KG1 (cell line): ENCODE measurements around the gene RAI2.

Experiments
- DNase-seq: peaks from one replicate; lab custom pipeline; 2025; lab: John Stamatoyannopoulos, UW

RAI2 gene

DNA sequence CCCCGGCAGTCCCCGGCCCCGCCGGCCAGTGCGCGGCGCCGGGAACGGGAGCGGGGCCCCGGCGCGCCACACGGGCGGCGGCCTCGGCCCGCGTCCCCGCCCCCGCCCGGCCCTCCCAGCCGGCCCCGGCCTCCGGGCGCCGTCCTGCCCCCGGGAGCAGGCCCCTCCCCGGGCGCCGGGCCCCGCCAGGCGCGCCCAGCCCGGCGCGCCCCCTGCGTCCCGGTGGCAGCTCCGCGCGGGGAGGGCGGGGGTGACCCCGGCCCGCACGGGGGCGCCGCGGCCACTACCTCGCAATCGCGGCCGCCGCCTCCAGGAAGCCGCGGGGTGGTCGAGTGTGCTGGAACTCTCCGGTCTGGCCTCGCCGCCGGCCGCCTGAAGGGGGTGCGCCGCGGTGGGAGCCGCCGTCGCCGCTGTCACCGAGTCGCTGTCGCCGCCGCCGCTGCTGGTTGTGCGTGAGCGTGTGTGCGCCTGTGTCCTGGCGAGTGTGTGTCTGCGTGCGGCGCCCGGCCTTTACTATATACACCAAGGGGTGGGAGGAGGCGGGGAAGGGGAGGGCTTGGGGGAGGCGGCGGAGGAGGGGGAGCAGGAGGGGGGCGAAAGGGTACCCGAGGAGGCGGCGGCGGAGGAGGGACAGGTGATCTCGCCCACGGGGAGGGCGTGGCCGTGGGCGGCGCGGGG is at the start of gene RAI2:
TSS of gene RAI2 (minus strand) at position 488 of the 678 bp plus-strand sequence. CDS start 59,288 bp downstream, outside the sequence.
- no peak for DNase-seq

DNA sequence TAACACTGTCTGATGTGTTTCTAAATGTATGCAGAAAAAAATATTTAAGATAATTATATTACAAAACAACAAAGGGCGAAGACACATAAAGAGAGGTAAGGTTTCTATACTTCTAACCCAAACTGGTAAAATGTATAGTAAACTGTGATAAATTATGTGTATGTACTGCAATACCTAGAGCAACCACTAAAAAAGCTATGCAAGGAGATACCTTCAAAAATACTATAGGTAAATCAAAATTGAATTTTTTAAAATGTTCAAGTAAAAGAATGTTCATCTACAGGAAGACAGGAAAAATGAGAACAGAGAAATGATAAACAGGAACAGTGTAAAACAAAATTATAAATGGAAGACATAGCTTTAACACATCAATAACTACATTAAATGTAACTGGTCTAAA is 27.3 kb upstream of the RAI2 start:
- no peak for DNase-seq

DNA sequence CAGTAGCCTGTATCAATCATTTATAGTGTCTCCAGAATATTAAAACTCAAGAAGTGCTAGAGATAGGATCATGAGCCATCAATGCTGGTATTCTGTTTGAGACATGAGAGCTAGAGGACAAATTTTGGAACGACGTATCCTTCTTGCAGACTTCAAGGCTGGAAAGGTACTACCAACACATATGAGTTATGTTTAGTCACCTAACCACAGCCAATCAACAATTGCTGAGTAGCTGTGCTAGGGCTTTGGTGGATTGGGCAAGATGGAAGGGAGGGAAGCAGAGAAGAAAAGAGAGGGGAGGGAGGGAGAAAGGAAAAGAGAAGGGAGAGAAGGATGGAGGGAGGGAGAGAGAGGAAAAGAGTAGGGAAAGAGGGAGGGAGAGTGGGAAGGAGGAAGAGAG is 21.6 kb upstream of the RAI2 start:
- DNase-seq, result no peak

- no peak for DNase-seq
Observed at GRCh38 chrX:17878028-17878670, 17.1 kb upstream of the RAI2 start.

GRCh38 chrX:17876135-17876534 is 15.0 kb upstream of the RAI2 start:
- no peak for DNase-seq

DNA sequence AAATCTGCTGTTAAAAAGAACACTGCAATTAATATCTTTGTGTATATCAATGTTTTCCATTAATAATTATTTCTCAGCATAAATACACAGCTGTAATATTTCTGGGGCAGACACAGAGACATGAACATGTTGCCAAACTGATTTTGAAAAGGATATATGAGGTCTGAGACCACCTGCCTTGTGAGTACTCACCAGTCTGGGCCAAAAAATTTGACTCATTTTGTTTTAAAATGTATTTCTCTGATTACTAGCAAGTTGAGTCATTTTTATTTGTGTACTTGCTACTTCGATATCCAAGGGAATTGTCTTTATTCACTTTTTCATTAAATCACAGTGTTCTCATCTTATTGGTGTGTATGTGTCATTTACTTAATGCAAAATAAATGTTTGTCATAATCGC is 8.5 kb upstream of the RAI2 start:
- DNase-seq, result no peak

- no peak for DNase-seq
Observed at GRCh38 chrX:17861489-17862011, 452 bp upstream of the RAI2 start.

GRCh38 chrX:17860179-17860780 is 818 bp downstream of the RAI2 start:
- DNase-seq, result no peak

- no peak for DNase-seq
Observed at GRCh38 chrX:17859609-17860178, 1.4 kb downstream of the RAI2 start.

- DNase-seq, result no peak
Observed at GRCh38 chrX:17854531-17854930, 6.6 kb downstream of the RAI2 start.

DNA sequence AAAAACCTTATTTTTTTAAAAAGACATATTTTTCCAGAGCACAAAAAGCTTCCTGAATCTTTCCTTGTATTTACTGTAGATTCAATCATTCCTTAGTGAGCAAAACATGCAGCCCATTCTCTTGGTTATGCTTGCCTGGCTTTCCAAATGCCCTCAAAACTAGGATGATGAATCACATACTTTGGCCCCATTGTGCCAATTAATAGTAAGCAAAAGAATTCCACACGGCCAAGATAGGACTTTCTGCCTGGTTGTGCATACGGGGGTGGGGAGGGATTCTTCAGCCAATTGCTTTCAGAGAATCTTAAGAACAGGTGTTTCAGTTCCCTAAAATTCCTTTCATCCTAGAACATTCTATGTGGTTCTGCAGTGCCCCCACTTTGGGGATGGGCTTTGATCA is 7.0 kb downstream of the RAI2 start:
- DNase-seq, result no peak

DNA sequence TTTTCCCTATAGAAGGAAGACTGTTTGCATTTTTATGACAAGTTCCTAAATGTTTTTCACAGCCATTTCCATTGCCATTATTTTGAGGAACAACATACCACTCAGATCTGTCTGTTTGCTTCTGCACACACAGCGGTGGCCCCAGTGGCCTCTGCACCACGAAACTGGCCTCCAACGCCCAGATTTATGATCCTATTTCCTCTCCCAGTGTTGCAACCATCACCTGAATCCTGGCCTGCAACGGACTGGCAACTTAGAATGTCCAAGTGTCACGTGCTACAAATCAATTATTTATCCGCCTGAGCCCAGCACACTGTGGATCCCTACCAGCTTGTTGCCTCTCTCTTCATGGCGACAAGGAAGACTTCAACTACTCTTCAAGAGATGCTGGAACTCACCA is 9.2 kb downstream of the RAI2 start:
- no peak for DNase-seq

DNA sequence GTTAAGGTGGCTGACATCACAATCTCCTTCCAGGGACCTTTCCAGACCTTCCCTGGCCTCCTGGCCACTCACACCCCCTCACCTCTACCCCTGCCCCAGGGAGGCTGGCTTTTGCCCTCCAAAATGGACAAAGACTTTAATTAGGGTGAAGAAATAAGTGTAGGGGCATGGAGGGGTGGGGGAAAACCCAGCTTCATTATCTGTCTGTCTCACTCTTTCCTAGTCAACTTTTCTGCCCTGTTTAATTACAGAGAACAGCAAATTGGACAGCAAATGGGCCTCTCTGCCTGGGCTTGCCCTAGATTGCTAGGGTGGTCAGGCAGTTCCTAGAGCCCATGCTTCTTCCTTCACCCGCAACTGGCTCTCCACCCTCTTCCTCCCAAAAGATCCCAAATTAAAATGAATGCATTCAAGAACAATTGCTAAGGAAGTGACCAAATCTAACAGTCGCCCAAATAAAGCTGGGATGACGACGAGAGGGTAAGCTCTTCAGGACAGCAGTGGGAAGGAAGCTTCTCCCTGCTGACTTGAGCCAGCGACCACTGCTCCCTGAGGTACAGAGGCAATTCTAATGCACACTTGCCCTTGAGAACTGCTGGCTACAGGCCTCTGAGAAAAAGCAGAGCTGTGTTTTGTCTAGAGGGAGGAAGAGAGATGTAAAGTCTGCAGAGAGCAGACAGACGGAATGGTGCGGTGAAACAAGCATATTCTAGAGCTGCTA is 12.4 kb downstream of the RAI2 start:
- no peak for DNase-seq

DNA sequence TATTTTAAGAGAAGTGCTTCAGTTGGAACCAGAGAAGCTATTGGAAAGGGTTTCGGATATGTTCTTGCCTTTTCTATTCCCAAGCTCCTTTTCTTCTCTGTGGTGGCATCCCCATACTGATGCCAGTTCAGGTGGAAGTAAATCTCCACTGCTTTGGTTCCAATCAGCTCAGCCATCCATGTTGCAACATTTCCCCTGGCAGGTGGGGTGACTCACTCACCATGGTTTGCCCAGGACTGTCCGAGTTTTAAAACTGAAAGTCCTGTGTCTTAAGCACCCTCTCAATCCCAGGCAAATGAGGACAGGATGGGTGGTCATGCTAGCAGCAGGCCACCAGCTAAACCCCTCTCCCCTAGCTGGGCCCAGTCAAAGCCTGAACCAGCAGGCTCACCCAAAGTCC is 15.1 kb downstream of the RAI2 start:
- DNase-seq, result no peak

DNA sequence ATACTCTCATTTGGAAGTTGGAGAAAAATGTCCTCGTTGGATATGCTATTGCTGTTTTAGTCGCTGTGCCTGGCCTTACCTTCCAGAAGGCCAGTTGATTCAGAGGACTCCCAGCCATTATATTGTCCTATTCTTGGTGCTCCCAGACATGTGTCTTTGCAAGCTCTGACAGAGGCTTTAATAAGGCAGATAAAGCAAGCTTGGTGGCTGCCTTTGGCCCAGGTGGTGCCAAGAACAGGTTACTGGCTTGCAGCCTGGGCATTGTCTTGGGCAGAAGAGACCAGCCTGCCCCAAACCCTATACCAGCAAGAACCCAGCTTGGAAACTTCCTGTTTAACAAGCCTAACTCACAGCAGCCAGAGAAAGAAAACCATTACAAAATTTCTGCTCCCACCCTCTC is 16.9 kb downstream of the RAI2 start:
- no peak for DNase-seq

- no peak for DNase-seq
Observed at GRCh38 chrX:17842769-17843525, 18.2 kb downstream of the RAI2 start.

DNA sequence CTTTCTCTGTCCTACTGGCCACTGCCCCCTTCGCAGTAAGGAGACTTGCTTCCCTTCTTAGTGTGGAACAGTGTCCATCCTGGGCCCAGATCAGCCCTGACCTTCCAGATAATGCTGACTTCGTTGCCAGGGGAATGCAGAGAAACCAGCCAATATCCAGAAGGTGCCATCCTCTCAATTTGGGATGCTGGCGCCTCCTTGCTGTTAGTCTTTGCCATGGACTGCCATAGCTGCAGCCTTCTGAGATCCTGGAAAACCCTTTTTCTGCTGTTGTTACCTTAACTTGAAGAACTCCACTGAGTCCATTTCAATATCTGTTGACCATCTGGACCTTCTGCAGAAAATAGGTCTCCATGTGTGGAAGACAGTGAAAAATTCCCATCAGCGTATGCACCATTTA is 21.8 kb downstream of the RAI2 start:
- DNase-seq, result no peak

- no peak for DNase-seq
Observed at GRCh38 chrX:17836830-17837229, 24.3 kb downstream of the RAI2 start.

DNA sequence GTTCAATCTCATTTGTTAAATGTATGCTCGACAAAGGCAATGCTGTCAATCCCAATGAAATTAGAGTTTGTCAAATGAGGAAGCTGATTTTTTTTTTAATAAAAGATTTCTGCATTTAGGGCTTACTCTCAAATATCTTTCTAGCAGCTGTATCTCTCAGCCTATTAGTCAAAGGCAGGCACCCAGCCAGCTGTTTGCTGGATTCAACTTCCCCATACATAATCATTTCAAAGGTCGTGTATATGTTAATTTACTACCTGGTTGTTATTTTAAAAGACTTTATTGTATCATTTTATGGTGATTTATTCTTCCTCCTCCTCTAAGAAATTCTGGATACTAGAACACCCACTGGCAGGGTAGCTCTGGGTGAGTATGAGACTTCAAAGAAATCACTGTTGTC is 27.1 kb downstream of the RAI2 start:
- no peak for DNase-seq

DNA sequence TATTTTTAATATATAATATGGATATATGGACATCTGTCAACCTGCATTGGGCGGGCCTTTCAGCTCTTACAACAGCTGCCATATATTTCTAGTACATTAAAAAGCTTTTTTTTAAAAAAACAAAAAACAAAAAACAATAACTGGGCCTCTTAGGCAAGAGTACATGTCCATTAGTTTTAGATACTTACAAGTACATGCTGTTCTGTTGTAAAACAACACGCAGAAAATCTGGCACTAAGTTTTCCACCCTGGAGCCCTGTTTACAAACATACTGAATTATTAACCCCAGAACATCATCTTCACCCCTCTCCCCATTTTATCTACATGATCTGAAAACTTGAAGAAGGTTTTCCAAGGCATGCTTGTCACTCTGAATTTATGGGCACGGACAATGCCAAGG is 29.8 kb downstream of the RAI2 start:
- DNase-seq, result no peak

DNA sequence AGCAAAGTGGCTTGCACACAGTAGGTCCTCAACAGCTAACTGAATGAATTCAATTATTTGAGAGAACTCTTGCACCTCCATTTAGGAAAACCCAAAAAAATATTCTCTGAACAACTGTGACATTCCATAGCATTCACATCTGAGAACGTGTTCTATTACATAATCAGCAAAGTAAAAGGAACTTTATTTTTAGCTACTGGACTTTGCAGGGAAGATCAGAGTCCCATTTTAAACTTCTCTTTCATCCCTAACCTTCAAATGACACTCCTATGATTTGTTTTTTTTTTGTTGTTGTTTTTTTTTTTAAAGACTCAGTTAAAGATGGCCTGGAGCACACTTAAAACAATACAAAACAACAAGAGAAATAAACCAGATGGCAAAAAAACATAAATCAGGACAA is 30.9 kb downstream of the RAI2 start:
- DNase-seq, result no peak

- DNase-seq, result no peak
Observed at GRCh38 chrX:17829566-17829965, 31.5 kb downstream of the RAI2 start.
